NCI-H2227 (cell line): ENCODE measurements around the gene ZBBX.

ENCODE experiments used
- DNase-seq: peaks from one replicate; lab custom pipeline; 2025; ENCODE audit not compliant: unreplicated experiment; lab: John Stamatoyannopoulos, UW

ZBBX gene

DNA sequence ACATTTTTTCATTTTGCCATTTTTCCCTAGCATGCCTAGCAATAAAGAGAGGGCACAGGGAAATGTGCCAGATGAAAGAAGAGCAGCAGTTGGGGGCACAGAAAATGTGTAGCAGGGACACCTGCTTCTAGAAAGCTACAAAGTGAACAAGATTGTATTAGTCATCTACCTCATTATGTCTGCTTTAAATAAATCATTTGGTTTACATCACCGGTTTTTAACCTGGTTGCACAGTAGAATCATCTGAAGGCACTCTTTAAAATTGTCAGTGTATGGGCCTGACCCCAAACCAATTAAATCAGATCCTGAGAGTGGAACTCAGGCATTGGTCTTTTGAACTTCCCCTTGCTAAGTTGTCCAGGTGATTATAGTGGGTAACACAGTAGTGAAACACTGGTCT, 73.8 kb downstream of the ZBBX start:
- no peak for DNase-seq

DNA sequence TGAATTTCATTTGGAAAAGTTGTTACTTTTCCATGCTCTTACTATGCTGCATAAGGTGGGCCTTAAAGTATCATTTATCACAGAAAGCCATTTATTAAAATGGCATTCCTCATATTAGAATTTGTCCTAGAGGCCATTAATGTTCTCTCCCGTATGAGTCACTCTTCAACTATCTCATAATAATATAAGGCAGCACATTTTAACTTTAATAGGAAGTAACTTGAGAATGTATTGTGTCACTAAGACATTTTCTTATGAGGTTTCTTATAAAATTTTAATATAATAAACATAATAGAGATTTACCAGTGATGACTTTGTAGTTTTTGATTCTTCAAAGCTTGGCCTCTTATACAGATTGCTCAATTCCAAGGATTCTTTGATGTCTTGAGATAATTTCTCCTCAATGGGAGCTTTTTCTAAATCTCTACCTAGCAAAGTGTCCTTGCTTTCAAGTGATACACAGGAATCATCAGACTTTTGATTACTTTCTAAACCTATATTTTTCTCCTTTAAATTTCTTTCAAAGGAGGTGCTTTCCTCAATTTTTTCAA, 74.7 kb downstream of the ZBBX start:
- no peak for DNase-seq

DNA sequence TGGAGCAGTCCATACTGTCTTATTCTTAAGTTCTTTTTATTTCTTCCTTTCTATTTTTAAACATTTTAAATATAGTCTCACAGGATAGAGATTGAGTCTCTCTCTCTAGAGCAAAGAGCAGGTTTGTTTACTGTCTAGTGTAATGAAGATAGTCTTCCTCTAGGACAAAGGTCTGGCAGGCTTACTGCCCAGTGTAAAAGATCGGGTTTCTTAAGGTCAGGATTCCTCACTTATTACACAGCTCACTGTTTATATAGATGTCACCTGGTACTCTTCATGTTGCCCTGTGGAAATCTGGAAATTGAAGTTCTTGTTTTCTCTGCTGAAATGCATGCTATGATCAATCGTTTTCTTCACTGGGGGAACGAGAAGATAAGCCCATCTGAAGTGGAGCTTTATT, 76.0 kb downstream of the ZBBX start:
- DNase-seq, result no peak

DNA sequence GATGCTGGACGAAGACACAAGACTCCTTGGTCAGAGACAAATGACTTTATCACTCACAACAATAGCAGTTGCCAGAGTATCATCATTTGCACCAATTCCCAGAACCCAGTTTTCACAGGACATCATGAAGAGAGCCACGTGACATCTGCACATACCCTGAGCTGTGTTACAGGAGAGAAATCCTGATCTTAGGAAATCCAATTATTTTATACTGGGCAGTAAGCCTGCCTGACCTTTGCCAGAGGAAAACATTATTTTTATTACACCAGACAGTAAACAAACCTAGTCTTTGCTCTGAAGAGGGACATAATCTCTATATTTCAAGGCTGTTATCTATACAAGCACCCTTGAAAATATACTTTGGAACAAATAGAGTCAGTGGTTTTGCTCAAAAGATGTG, 77.4 kb downstream of the ZBBX start:
- no peak for DNase-seq

DNA sequence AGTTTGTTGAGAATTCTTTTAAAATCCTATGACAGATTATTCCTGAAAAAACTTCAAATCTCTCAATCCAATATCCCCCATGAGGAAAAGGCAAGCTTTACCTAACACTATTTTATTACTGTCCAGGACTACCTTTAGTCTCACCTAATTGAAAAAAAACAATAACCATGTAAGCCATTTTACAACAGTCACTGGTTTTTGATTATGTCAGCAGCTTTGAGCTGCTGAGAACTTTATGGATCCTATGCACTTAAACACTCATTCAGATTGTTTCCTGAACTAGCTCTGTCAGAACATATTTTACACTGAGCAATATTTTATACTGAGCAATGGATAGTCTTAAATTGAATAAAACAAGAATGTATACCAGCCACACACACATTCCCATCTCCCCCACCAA, 79.9 kb downstream of the ZBBX start:
- no peak for DNase-seq

DNA sequence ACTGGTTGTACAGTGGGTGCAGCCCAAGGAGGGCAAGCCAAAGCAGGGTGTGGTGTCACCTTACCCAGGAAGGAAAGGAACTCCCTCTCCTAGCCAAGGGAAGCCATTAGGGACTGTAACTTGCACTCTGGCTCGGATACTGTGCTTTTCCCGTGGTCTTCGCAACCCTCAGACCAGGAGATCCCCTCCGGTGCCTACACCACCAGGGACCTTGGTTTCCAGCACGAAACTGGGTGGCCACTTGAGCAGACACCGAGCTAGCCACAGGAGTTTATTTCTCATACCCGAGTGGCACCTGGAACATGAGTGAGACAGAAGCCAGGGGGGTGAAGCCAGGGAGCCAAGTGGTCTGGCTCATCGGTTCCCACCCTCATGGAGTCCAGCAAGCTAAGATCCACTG, 90.7 kb downstream of the ZBBX start:
- DNase-seq, result no peak

DNA sequence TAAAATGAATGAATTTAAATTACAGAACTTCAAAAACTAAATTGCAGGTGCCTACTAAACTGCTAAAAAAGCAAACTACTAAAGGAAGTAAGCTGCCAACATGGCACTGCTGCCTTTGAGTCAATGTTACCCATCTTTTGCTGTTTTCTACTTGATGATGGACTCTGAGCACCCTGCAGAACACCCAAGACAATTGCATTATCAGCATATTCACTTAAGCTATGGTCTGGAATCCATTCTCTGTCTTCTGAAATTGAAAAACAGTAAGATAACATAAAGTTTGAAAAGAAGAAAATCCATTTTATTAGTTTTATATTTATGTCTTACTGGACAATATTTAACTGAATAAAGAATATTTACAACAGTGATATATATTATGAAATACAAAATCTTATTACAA, 91.4 kb downstream of the ZBBX start:
- DNase-seq, result no peak

DNA sequence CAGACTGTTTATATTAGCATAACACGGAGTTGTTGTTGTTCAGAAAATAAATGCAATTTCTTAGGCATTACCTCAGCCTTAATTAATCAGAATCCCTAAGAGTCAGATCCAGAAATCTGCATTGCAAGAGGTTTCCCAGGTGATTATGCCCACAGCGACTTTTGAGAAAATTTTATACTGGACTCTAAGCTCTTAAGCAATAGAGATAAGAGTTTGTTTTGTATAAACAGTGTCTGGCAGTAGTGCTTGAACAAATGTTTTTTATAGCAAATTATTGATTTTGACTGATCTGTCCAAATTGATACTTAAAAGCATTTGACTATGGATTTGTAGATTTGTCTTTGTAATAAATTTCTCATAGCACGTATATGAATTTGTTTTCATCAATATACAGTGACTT, 92.8 kb downstream of the ZBBX start:
- no peak for DNase-seq

DNA sequence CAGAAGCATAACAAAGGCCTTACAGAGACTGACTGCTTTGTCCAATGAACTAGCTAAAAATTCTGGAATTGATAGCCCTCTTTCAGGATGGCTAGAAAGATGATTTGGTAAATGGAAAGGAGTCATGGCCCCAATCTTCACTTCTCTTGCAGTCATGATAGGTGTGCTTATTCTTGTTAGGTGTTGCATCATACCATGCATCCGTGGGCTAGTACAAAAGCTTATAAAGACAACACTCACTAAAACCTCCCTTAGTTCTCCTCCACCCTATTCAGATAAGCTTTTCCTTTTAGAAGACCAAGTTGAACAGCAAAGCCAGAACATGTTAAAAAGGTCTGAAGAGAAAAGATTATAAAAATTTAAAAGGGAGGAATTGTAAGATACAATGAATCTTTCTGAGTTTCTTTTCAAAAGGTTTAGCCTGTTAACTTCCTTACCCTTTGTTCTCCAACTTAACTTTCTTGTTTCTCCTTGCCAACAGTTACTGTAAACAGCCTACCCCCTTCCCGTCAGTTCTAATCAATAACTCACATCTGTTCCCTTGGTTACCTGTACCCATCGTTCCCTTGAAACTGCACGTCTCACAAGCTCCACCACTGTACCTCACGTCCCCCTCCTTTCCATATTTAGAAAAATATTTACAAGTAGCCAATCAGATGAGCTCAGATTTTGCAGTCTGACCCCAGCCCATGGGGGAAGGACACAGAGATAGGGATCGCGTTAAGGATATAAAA, 105.8 kb downstream of the ZBBX start:
- DNase-seq, result no peak

DNA sequence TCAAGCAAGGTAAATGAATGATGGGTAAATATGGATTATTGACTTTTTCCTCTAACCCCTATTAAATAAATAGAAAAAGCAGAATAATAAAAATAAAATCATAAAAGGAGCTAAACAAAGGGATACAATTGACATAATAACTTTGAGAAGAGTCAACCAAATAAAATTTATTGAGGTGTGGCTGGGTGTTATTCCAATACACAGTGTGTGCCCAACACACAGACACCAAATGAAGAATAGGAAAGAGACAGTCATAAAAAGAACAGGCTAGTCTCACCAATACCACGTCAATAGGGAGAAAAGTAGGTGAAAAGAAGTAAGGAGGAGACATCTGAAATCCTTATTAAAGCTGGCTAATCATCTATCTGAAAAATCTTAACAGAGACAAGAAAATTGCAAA, 127.1 kb downstream of the ZBBX start:
- DNase-seq, result no peak

DNA sequence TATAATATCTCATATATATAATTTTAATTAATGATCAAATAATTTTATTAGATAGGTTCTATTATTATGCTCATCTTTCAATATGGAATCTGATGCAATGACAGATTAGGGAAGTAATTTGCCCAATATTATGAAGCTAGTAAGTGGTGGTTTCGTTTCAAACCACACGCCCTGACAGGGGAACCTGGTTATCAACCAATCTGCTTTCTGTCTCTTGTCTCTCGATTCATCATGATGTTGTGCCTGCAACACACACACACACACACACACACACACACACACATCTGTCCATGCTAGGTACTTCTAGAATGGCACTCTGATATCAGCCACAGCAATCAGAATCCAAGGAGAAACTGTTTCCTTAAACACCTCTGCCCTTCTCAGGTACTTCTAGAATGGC, 128.4 kb downstream of the ZBBX start:
- DNase-seq, result no peak

DNA sequence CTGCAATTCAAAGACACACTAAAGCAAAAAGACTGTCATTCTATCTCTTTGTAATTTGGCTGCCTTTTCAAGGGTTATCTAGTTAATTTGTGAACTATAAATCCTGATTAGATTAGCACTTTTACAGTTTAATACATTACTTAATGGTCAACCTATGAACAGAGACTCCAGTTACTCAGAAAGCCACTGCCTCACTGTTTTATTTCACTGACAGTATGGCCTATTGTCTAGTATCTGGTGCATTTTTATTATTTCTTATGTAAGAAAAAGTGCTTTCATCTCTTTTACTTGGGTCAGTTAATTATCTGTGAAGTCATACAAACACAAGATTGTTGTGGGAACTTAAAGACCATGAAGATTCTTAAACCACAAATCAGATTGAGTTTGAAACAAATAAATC, 133.8 kb downstream of the ZBBX start:
- DNase-seq, result no peak

DNA sequence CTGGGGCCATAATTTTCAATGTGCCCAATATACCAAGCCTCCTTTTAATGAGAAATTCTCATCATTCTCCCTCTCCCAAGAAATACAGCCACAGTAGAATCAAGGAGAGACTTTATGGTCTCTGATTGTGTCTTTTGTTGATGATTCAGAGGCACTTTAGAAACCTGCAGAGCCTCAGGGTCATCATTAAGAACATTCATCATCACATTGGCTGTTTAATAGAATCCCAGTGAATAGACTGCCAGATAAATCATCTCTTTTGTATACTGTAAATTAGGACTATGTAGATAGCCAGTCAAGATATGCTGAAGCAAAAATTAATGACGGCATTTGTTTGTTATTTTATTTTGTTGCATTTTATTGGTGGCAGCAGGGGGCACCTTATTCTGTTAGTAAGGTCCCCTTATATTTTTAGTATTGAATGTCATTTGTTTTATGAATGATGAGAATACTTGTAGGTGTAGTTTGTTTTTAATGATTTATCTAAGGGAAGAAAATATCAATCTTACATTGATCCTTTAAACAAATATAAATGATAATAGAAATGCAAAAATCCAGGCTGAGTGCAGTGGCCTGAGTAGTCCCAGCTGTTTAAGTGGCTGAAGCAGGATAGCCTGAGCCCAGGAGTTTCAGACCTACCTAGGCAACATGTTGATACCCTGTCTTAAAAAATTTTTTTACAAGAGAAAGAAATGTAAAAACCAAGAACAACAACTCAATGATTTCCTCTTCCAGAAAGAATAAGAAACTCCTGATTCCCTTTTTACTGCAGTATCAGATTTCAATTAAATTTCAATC, 138.8 kb downstream of the ZBBX start:
- no peak for DNase-seq

DNA sequence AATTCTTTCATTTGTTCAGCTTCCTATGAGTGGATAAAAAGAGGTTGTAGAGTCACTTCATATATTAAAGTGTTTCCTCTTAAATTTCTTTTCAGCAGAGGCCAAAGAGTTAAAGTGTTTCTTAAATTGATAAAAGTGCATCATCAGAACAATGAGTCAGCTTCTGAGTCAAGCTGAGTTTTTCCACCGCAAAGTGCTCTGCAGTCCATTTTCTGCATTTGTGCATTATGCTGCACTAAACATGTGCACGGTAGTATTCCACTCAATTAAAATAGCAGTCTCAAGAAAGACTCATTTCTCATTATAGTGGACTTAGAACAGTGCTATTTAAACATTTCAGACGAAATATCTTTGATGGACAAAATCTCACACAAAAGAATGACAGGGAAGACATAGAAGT, 152.0 kb downstream of the ZBBX start:
- DNase-seq, result no peak

DNA sequence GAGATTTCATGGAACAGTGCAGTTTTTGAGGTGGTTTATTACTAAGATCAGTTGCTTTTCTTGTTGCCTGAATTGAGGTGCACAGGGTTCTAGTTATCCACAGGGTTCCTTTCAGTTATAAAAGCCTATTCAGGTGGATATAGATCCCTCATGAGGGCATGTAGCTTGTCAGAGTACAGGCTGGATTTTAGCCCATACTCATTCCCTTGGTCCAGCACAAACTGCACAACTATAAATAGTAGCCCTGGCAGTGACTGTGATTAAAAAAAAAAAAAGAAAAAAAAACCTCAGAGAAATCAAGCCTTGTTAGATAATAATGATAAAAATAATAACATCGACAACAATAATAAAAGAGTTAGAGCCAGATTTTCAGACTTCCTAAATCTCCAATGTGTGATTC, 154.3 kb downstream of the ZBBX start:
- no peak for DNase-seq

DNA sequence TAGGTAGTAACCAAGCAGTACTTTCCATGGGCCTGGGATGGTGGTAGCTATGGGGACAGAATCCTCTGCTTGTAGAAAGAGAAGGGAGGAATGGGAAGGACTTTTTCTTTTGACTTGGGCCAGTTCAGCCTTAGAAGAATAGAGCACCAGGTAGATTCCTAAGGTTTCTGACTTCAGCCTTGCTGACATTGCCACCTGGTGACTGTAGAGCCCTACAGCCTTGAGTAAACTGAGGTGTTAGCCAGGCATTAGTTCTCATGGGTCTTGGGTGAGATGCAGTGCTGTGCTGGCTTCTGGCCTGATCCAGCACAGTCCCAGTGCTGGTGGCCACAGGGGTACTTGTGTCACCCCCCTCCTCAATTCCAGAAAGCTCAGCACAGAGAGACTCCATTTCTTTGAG, 171.1 kb downstream of the ZBBX start:
- no peak for DNase-seq

DNA sequence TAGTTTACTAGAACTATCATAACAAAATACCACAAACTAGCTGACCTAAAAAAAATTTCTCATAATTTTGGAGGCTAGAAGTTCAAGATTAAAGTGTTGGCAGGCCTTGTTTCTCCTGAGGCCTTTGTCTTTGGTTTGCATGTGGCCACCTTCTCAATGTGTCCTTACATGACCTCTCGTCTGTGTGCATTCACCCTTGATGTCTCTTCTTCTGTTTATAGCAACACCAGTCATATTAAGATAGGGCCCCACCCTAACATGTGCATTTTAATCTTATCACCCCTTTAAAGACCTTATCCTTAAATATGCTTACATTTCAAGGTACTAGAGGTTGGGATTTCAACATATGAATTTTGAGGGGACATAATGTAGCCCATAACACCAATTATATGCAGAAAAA, 177.0 kb downstream of the ZBBX start:
- DNase-seq, result no peak

DNA sequence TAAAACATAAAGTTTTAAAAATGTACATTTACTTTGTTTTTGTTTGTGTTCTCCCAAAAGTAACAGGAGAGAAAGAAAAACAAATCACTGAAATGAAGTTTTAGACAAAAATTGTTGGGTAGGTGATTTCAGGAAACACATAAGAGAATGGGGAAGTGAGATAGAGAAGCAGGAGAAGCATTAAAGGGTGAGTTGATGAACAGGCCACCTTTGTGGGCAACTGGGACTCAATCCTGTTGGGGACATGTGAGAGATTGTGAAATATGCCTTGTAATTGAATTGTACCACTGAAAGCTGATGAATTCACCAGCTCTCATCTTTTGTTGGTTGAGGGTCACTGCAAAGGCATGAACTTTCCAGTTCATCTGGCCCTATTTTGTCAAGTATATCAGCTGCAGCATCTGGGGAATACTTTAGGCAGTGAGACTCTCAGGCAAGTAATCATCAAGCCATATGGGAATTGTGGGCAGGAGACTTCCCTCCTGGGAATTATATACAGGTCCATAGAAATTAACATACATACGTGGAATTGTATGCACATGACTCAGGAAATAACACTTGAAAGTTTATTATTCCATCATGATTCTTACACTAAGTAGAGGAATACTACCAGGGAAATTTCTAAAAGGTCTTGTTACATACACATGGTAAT, 181.0 kb downstream of the ZBBX start:
- no peak for DNase-seq
